Measurements from ENCODE around the gene INO80D. TPM values are rescaled to one million over a fixed set of nuclear protein-coding genes. Genes with fewer than 3 reads are reported as not detected.
"Not testable (repeated sequence)": the region's sequence is repeated elsewhere in the genome, so short reads cannot be mapped to it uniquely, and the experiment has no call there.

Gene INO80D
- total RNA-seq, 2 donors from 2014 or later = 27.6 to 35.2 TPM

DNA sequence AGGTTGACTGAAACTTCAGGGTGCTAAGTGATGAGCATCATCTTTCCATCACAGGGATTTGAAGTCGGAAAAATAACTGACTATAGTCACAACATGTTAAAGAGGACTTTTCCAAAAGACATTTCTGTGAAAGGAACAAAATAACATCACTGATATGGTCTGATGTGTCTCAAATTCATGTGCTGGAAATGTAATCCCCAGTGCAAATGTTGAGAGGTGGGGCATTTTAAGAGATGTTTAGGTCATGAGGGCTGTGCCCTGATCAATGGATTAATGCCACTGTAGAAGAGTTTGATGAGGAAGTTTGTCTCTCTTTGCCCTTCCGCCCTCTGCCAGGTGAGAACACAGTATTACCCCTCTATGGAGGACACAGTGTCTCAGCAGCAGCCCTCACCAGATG lies 95.9 kb downstream of the INO80D start:
- Histone ChIP-seq H3K27ac (ENCODE audit: low read depth, low read length) (no peak overlapping the region), H3K4me1 (ENCODE audit: control insufficient read depth, insufficient read depth, low read length) (no peaks in the 10 kb centered on the region), H3K27me3 (ENCODE audit: control insufficient read depth, insufficient read depth, low read length, poor library complexity, severe bottlenecking) (no peaks in the 10 kb centered on the region), H3K4me3 (ENCODE audit: low read length) (no peak overlapping the region), H3K9me3 (ENCODE audit: control insufficient read depth, low read length) (no peaks in the 10 kb centered on the region), H3K9ac (ENCODE audit: extremely low read depth, low read length, poor library complexity, severe bottlenecking) (no peak overlapping the region), H3K36me3 (ENCODE audit: control insufficient read depth, insufficient read depth, low read length) (peaks cover 17% of the 10 kb centered on the region)
- Mint-ChIP-seq H3K27ac (no peak overlapping the region), H3K4me1 (peaks cover 8% of the 10 kb centered on the region), H3K4me3 (no peak overlapping the region), H3K36me3 (ENCODE audit: low read depth) (peaks cover 21% of the 10 kb centered on the region), H3K9me3 (no peaks in the 10 kb centered on the region), H3K27me3 (ENCODE audit: insufficient read depth) (no peaks in the 10 kb centered on the region)
- TF ChIP-seq, protein P1, sequence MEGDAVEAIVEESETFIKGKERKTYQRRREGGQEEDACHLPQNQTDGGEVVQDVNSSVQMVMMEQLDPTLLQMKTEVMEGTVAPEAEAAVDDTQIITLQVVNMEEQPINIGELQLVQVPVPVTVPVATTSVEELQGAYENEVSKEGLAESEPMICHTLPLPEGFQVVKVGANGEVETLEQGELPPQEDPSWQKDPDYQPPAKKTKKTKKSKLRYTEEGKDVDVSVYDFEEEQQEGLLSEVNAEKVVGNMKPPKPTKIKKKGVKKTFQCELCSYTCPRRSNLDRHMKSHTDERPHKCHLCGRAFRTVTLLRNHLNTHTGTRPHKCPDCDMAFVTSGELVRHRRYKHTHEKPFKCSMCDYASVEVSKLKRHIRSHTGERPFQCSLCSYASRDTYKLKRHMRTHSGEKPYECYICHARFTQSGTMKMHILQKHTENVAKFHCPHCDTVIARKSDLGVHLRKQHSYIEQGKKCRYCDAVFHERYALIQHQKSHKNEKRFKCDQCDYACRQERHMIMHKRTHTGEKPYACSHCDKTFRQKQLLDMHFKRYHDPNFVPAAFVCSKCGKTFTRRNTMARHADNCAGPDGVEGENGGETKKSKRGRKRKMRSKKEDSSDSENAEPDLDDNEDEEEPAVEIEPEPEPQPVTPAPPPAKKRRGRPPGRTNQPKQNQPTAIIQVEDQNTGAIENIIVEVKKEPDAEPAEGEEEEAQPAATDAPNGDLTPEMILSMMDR (conservative IDR thresholded peaks at IDR 0.05) = no peak
- DNase-seq = no peak
- 83 to 98% methylated on average over 1 to 2 of the region's 2 CpGs for WGBS, 2 experiments (ENCODE audit: insufficient coverage in 1 of 2, insufficient read length in 1 of 2)

DNA sequence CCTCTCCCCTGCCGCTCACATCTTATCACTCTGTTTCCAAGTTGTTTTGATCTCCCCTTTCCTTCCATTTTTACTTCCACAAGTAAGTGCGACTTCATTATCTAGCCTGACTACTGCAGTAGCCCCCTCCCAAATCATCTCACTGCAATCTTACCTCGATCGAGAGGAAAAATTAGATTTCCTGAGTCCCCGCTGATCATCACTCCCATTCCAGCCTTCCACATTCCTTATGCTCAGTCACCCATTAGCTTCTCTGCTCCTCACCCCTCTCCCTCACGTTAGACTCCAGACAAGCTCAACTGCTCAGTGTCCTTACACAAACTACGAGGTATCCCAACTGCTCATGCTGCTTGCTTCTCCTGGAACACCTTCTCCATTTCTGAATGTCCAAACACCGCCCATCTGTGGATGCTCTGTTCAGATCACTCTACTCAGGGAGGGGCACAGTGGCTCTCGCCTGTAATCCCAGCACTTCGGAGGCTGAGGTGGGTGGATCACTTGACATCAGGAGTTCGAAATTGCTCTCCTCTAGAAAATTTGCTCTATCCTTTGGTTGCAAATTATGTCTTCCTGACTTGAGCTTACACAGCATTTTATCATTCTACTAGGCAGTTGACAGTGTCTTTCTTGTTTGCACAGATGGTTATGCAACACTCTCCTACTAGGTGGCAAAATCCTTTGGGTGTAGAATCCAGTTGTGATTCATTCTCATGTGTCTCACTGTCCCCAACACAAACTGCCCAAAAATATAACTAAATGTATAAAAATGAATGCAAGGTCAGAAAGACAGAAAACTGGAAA lies 96.5 kb downstream of the INO80D start:
- no peaks in the 10 kb centered on the region for H3K9me3 ChIP-seq (ENCODE audit: control insufficient read depth, low read length)
- no peaks in the 10 kb centered on the region for H3K4me1 ChIP-seq (ENCODE audit: control insufficient read depth, insufficient read depth, low read length)
- H3K4me3 Mint-ChIP-seq = no peak overlapping the region
- TF ChIP-seq, protein P1 (conservative IDR thresholded peaks at IDR 0.05) = no peak
- no peaks in the 10 kb centered on the region for H3K9me3 Mint-ChIP-seq
- DNase-seq = no peak
- H3K27me3 Mint-ChIP-seq (ENCODE audit: insufficient read depth) = no peaks in the 10 kb centered on the region
- H3K36me3 ChIP-seq (ENCODE audit: control insufficient read depth, insufficient read depth, low read length) = peaks cover 11% of the 10 kb centered on the region
- no peaks in the 10 kb centered on the region for H3K27me3 ChIP-seq (ENCODE audit: control insufficient read depth, insufficient read depth, low read length, poor library complexity, severe bottlenecking)
- H3K9ac ChIP-seq (ENCODE audit: extremely low read depth, low read length, poor library complexity, severe bottlenecking) = no peak overlapping the region
- no peak overlapping the region for H3K4me3 ChIP-seq (ENCODE audit: low read length)
- no peak overlapping the region for H3K27ac Mint-ChIP-seq
- H3K4me1 Mint-ChIP-seq = peaks cover 8% of the 10 kb centered on the region
- no peak overlapping the region for H3K27ac ChIP-seq (ENCODE audit: low read depth, low read length)
- peaks cover 21% of the 10 kb centered on the region for H3K36me3 Mint-ChIP-seq (ENCODE audit: low read depth)
- WGBS, 2 experiments (ENCODE audit: insufficient coverage in 1 of 2, insufficient read length in 1 of 2) = 94 to 97% methylated on average over 10 to 11 of the region's 11 CpGs

DNA sequence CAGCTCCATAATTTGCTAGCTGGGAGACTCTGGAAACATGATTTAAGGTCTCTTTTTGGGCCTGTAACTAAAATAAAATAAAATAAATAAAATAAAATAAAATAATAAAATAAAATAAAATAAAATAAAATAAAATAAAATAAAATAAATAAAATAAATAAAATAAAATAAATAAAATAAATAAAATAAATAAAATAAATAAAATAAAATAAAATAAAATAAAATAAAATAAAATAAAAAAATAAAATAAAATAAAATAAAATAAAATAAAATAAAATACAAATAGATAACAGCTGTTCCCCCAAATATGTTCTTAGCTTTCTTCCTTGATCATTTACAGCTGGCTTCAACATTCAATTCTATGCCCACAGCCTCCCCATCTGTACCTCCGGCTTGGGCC lies 97.3 kb downstream of the INO80D start:
- H3K4me1 ChIP-seq (ENCODE audit: control insufficient read depth, insufficient read depth, low read length); H3K27ac Mint-ChIP-seq; H3K27me3 ChIP-seq (ENCODE audit: control insufficient read depth, insufficient read depth, low read length, poor library complexity, severe bottlenecking); H3K4me3 ChIP-seq (ENCODE audit: low read length); H3K27ac ChIP-seq (ENCODE audit: low read depth, low read length); H3K9me3 Mint-ChIP-seq; H3K27me3 Mint-ChIP-seq (ENCODE audit: insufficient read depth); H3K4me3 Mint-ChIP-seq; H3K9ac ChIP-seq (ENCODE audit: extremely low read depth, low read length, poor library complexity, severe bottlenecking); H3K4me1 Mint-ChIP-seq; H3K36me3 ChIP-seq (ENCODE audit: control insufficient read depth, insufficient read depth, low read length); DNase-seq; H3K9me3 ChIP-seq (ENCODE audit: control insufficient read depth, low read length): not testable (repeated sequence)
- 80 to 97% methylated on average over 1 of the region's 1 CpG for WGBS, 2 experiments (ENCODE audit: insufficient coverage in 1 of 2, insufficient read length in 1 of 2)
- peaks cover 18% of the 10 kb centered on the region for H3K36me3 Mint-ChIP-seq (ENCODE audit: low read depth)
